ENCODE measurements around the gene ANKIB1. TPM values are rescaled to one million over a fixed set of nuclear protein-coding genes. Genes with fewer than 3 reads are reported as not detected.

ANKIB1 gene
- total RNA-seq, 1 donor from 2014 or later = 52.1 TPM

GRCh38 chr7:92275327-92275726 lies 29.6 kb downstream of the ANKIB1 start:
- peaks cover 23% of the 10 kb centered on the region for H3K4me1 ChIP-seq
- Mint-ChIP-seq H3K9me3 (peaks cover 3% of the 10 kb centered on the region), H3K4me1 (peaks cover 13% of the 10 kb centered on the region), H3K36me3 (peaks cover 4% of the 10 kb centered on the region), H3K27ac (no peak overlapping the region), H3K4me3 (no peak overlapping the region), H3K27me3 (ENCODE audit: insufficient read depth, low read depth) (no peaks in the 10 kb centered on the region)
- H3K27me3 ChIP-seq = no peaks in the 10 kb centered on the region
- no peak overlapping the region for H3K27ac ChIP-seq
- no peak overlapping the region for H3K4me2 ChIP-seq
- no peak overlapping the region for H3K9ac ChIP-seq
- peaks cover 91% of the 10 kb centered on the region for H3K79me2 ChIP-seq (ENCODE audit: low read depth)
- H2AFZ ChIP-seq (replicated peaks) = no peak overlapping the region
- H3K36me3 ChIP-seq = no peaks in the 10 kb centered on the region
- DNase-seq (ENCODE audit: low spot score) = no peak
- TF ChIP-seq EZH2phosphoT487 (IDR thresholded peaks at IDR 0.05) (no peak), CTCF (IDR thresholded peaks at IDR 0.05) (no peak), EZH2 (IDR thresholded peaks at IDR 0.05) (no peak)
- H3F3A ChIP-seq (ENCODE audit: low read depth) = peaks cover 21% of the 10 kb centered on the region
- H3K9me3 ChIP-seq (ENCODE audit: low read depth) = no peaks in the 10 kb centered on the region
- no peak overlapping the region for H3K4me3 ChIP-seq
- peaks cover 35% of the 10 kb centered on the region for H4K20me1 ChIP-seq (ENCODE audit: low read depth)

- Mint-ChIP-seq H3K27me3 (ENCODE audit: insufficient read depth, low read depth) (no peaks in the 10 kb centered on the region), H3K9me3 (peaks cover 6% of the 10 kb centered on the region), H3K27ac (no peak overlapping the region), H3K4me1 (peaks cover 13% of the 10 kb centered on the region), H3K4me3 (no peak overlapping the region), H3K36me3 (peaks cover 6% of the 10 kb centered on the region)
- Histone ChIP-seq H4K20me1 (ENCODE audit: low read depth) (peaks cover 35% of the 10 kb centered on the region), H3K9ac (no peak overlapping the region), H3K36me3 (no peaks in the 10 kb centered on the region), H3K79me2 (ENCODE audit: low read depth) (peaks cover 91% of the 10 kb centered on the region), H3K4me3 (no peak overlapping the region), H3K27ac (no peak overlapping the region), H3K4me2 (no peak overlapping the region), H3F3A (ENCODE audit: low read depth) (peaks cover 21% of the 10 kb centered on the region), H3K27me3 (no peaks in the 10 kb centered on the region), H3K9me3 (ENCODE audit: low read depth) (no peaks in the 10 kb centered on the region), H3K4me1 (peaks cover 24% of the 10 kb centered on the region), H2AFZ (replicated peaks) (no peak overlapping the region)
- TF ChIP-seq EZH2 (IDR thresholded peaks at IDR 0.05) (no peak), CTCF (IDR thresholded peaks at IDR 0.05) (no peak), EZH2phosphoT487 (IDR thresholded peaks at IDR 0.05) (no peak)
- DNase-seq (ENCODE audit: low spot score) = no peak
Measured at GRCh38 chr7:92276460-92276864, 30.7 kb downstream of the ANKIB1 start.

GRCh38 chr7:92279396-92280031 lies 33.7 kb downstream of the ANKIB1 start:
- peak; percentile 73 for DNase-seq (ENCODE audit: low spot score)
- peak overlapping the region; percentile 55 for H3K27ac ChIP-seq
- peaks cover 21% of the 10 kb centered on the region for H3F3A ChIP-seq (ENCODE audit: low read depth)
- H3K27ac Mint-ChIP-seq = peak overlapping the region; percentile 35
- H2AFZ ChIP-seq (replicated peaks) = no peak overlapping the region
- H3K27me3 ChIP-seq = no peaks in the 10 kb centered on the region
- peak overlapping the region; percentile 62 for H3K4me2 ChIP-seq
- no peaks in the 10 kb centered on the region for H3K9me3 ChIP-seq (ENCODE audit: low read depth)
- H3K79me2 ChIP-seq (ENCODE audit: low read depth) = peaks cover 88% of the 10 kb centered on the region
- peaks cover 13% of the 10 kb centered on the region for H3K4me1 Mint-ChIP-seq
- peaks cover 27% of the 10 kb centered on the region for H4K20me1 ChIP-seq (ENCODE audit: low read depth)
- peaks cover 24% of the 10 kb centered on the region for H3K4me1 ChIP-seq
- no peaks in the 10 kb centered on the region for H3K36me3 ChIP-seq
- peak overlapping the region; percentile 6 for H3K4me3 ChIP-seq
- H3K9me3 Mint-ChIP-seq = peaks cover 2% of the 10 kb centered on the region
- TF ChIP-seq EZH2 (IDR thresholded peaks at IDR 0.05) (no peak), CTCF (IDR thresholded peaks at IDR 0.05) (no peak), EZH2phosphoT487 (IDR thresholded peaks at IDR 0.05) (no peak)
- H3K27me3 Mint-ChIP-seq (ENCODE audit: insufficient read depth, low read depth) = no peaks in the 10 kb centered on the region
- H3K9ac ChIP-seq = no peak overlapping the region
- H3K4me3 Mint-ChIP-seq = no peak overlapping the region
- H3K36me3 Mint-ChIP-seq = peaks cover 2% of the 10 kb centered on the region

All from neural progenitor cell (in vitro differentiated cells).